Tibial nerve (tissue), 4 donors: Measurements from ENCODE around the gene OSBPL5. TPM values are rescaled to one million over a fixed set of nuclear protein-coding genes. Genes with fewer than 3 reads are reported as not detected.

ENCODE experiments used
- DNase-seq, 2 donors: peaks; one replicate each; pipeline ENCODE4 v3.0.0-alpha.2; 2019; ENCODE audit warnings: low spot score in 2 of 2
- H3K27ac ChIP-seq, 4 donors: fragments of 200-600 bp; sonication (generic) in 3 of 4; one replicate each; pipeline ENCODE4 v1.5.1; 2017 to 2019; ENCODE audit warnings: mild to moderate bottlenecking in 1 of 4
- H3K27me3 ChIP-seq, 2 donors: fragments of 200-600 bp; sonication (generic) in 1 of 2; one replicate each; pipeline versions ENCODE4 v1.5.1 to v1.6.0; 2017 to 2019
- H3K36me3 ChIP-seq, 3 donors: fragments of 200-600 bp; sonication (generic); one replicate each; pipeline ENCODE4 v1.5.1; 2018 to 2019
- H3K4me1 ChIP-seq, 4 donors: fragments of 200-600 bp; sonication (generic) in 3 of 4; one replicate each; pipeline ENCODE4 v1.5.1; 2017 to 2019
- H3K4me3 ChIP-seq, 4 donors: fragments of 200-600 bp; sonication (generic) in 3 of 4; one replicate each; pipeline ENCODE4 v1.5.1; 2017 to 2019; ENCODE audit warnings: mild to moderate bottlenecking in 1 of 4, moderate library complexity in 1 of 4
- H3K9me3 ChIP-seq, 4 donors: fragments of 200-600 bp; sonication (generic) in 3 of 4; one replicate each; pipeline ENCODE4 v1.5.1; 2017 to 2019
- CTCF ChIP-seq, 5 experiments: fragments of 200-600 bp in 3 of 5; fragments of 450-650 bp in 2 of 5; sonication (generic) in 3 of 5; IDR thresholded peaks; one replicate each; pipeline ENCODE4 v1.5.1; 2016 to 2019; ENCODE audit warnings: antibody characterized with exemption in 5 of 5, mild to moderate bottlenecking in 3 of 5, moderate library complexity in 2 of 5
- EP300 ChIP-seq, 2 donors: sonication (generic); formaldehyde crosslinking; IDR thresholded peaks; one replicate each; pipeline ENCODE4 v1.6.1; 2017; ENCODE audit warnings: antibody characterized with exemption in 2 of 2, mild to moderate bottlenecking in 1 of 2
- POLR2A ChIP-seq, 2 donors: fragments of 450-650 bp; IDR thresholded peaks; one replicate each; pipeline ENCODE4 v1.6.1; 2017; ENCODE audit warnings: antibody characterized with exemption in 2 of 2, mild to moderate bottlenecking in 2 of 2, moderate library complexity in 2 of 2
- WGBS, 2 donors: methylation state at CpG; one replicate each; pipeline ENCODE4 v1.1.5; 2018; 5-methylcytosine and 5-hydroxymethylcytosine counted together
- total RNA-seq, 4 donors: library from RNA; depleted of rRNA; stranded (reverse); fragments of >200 nt; gene quantifications; one replicate each; pipeline ENCODE4 v1.1.0, GENCODE V29; 2016

OSBPL5 gene
- total RNA-seq, 4 donors from 2014 or later: 58.8 to 168 (median 106) TPM

- Histone ChIP-seq H3K9me3 (no peaks in the 10 kb centered on the region), H3K27me3 (peaks cover 0 to 53% of the 10 kb centered on the region in 2 donors), H3K36me3 (no peaks in the 10 kb centered on the region), H3K27ac (no peak overlapping the region), H3K4me3 (no peak overlapping the region), H3K4me1 (peaks cover 0 to 24% (median 7%) of the 10 kb centered on the region in 4 donors)
- DNase-seq: no peak
- WGBS, 2 donors: 6 to 15% methylated on average over 8 to 45 of the region's 51 CpGs
- TF ChIP-seq CTCF (IDR thresholded peaks at IDR 0.05): no peak
- TF ChIP-seq POLR2A (IDR thresholded peaks at IDR 0.05): no peak
- no peak for TF ChIP-seq EP300 (IDR thresholded peaks at IDR 0.05)
These were observed 38.3 kb upstream of the OSBPL5 start for GRCh38 chr11:3203221-3204043.

GRCh38 chr11:3202759-3203158 lies 37.6 kb upstream of the OSBPL5 start:
- Histone ChIP-seq H3K27me3 (peaks cover 0 to 53% of the 10 kb centered on the region in 2 donors), H3K4me1 (peaks cover 0 to 24% (median 7%) of the 10 kb centered on the region in 4 donors), H3K9me3 (no peaks in the 10 kb centered on the region), H3K4me3 (no peak overlapping the region), H3K27ac (no peak overlapping the region), H3K36me3 (no peaks in the 10 kb centered on the region)
- no peak for DNase-seq
- WGBS, 2 donors: 7 to 11% methylated on average over 16 to 17 of the region's 17 CpGs
- no peak for TF ChIP-seq EP300 (IDR thresholded peaks at IDR 0.05)
- no peak for TF ChIP-seq CTCF (IDR thresholded peaks at IDR 0.05)
- no peak for TF ChIP-seq POLR2A (IDR thresholded peaks at IDR 0.05)

- 55 to 60% methylated on average over 6 to 7 of the region's 7 CpGs for WGBS, 2 donors
- Histone ChIP-seq H3K27ac (no peak overlapping the region), H3K36me3 (no peaks in the 10 kb centered on the region), H3K4me1 (peaks cover 0 to 24% (median 7%) of the 10 kb centered on the region in 4 donors), H3K4me3 (no peak overlapping the region), H3K27me3 (peaks cover 0 to 53% of the 10 kb centered on the region in 2 donors), H3K9me3 (no peaks in the 10 kb centered on the region)
- DNase-seq: no peak
- TF ChIP-seq POLR2A (IDR thresholded peaks at IDR 0.05) (no peak), EP300 (IDR thresholded peaks at IDR 0.05) (no peak), CTCF (IDR thresholded peaks at IDR 0.05) (no peak)
These were observed 37.2 kb upstream of the OSBPL5 start for GRCh38 chr11:3202305-3202704.

GRCh38 chr11:3201677-3202181 lies 36.6 kb upstream of the OSBPL5 start:
- no peak for TF ChIP-seq CTCF (IDR thresholded peaks at IDR 0.05)
- no peak for TF ChIP-seq POLR2A (IDR thresholded peaks at IDR 0.05)
- TF ChIP-seq EP300 (IDR thresholded peaks at IDR 0.05): no peak
- Histone ChIP-seq H3K4me3 (no peak overlapping the region), H3K27ac (no peak overlapping the region), H3K4me1 (peaks cover 0 to 24% (median 7%) of the 10 kb centered on the region in 4 donors), H3K9me3 (no peaks in the 10 kb centered on the region), H3K27me3 (peaks cover 0 to 54% of the 10 kb centered on the region in 2 donors), H3K36me3 (no peaks in the 10 kb centered on the region)
- WGBS, 2 donors: 68 to 74% methylated on average over 14 to 17 of the region's 17 CpGs
- no peak for DNase-seq

GRCh38 chr11:3201112-3201581 lies 36.0 kb upstream of the OSBPL5 start:
- Histone ChIP-seq H3K4me1 (peaks cover 0 to 24% (median 7%) of the 10 kb centered on the region in 4 donors), H3K27me3 (peaks cover 0 to 60% of the 10 kb centered on the region in 2 donors), H3K9me3 (no peaks in the 10 kb centered on the region), H3K36me3 (no peaks in the 10 kb centered on the region), H3K27ac (no peak overlapping the region), H3K4me3 (no peak overlapping the region)
- no peak for DNase-seq
- 70 to 80% methylated on average over 14 of the region's 15 CpGs for WGBS, 2 donors
- TF ChIP-seq EP300 (IDR thresholded peaks at IDR 0.05): no peak
- no peak for TF ChIP-seq POLR2A (IDR thresholded peaks at IDR 0.05)
- TF ChIP-seq CTCF (IDR thresholded peaks at IDR 0.05): no peak
